Liver (tissue), 9 donors: ENCODE results near the gene ATP5IF1. TPM values are rescaled to one million over a fixed set of nuclear protein-coding genes. Genes with fewer than 3 reads are reported as not detected.

Experiments
- DNase-seq: peaks from one replicate; pipeline ENCODE4 v3.0.0-alpha.2; 2017; ENCODE audit warnings: low spot score
- H3K27ac ChIP-seq, 2 donors: one replicate each; pipeline ENCODE4 v1.7.0; 2013; ENCODE audit warnings: inconsistent platforms in 2 of 2, low read length in 2 of 2, control low read depth in 1 of 2, low read depth in 1 of 2, mild to moderate bottlenecking in 1 of 2
- H3K27me3 ChIP-seq, 4 donors: one replicate each; pipeline versions ENCODE4 v1.6.1 to v1.7.0; 2013; ENCODE audit warnings: low read length in 3 of 4, inconsistent platforms in 1 of 4, mild to moderate bottlenecking in 1 of 4, moderate library complexity in 1 of 4; ENCODE audit not compliant: control insufficient read depth in 4 of 4, insufficient read depth in 4 of 4
- H3K36me3 ChIP-seq, 4 donors: one replicate each; pipeline versions ENCODE4 v1.6.1 to v1.7.0; 2013; ENCODE audit warnings: low read length in 3 of 4, mild to moderate bottlenecking in 3 of 4, low read depth in 1 of 4, moderate library complexity in 1 of 4; ENCODE audit not compliant: control insufficient read depth in 4 of 4, insufficient read depth in 3 of 4
- H3K4me1 ChIP-seq, 4 donors: one replicate each; pipeline versions ENCODE4 v1.6.1 to v1.7.0; 2013; ENCODE audit warnings: low read length in 3 of 4, mild to moderate bottlenecking in 3 of 4, moderate library complexity in 1 of 4; ENCODE audit not compliant: control insufficient read depth in 4 of 4, insufficient read depth in 4 of 4
- H3K4me3 ChIP-seq, 3 donors: one replicate each; pipeline versions ENCODE4 v1.6.1 to v1.7.0; 2013; ENCODE audit warnings: low read length in 3 of 3, control low read depth in 1 of 3, low read depth in 1 of 3, mild to moderate bottlenecking in 1 of 3
- H3K9ac ChIP-seq, 2 donors: one replicate each; pipeline ENCODE4 v1.7.0; 2013; ENCODE audit warnings: low read length in 2 of 2, mild to moderate bottlenecking in 2 of 2, moderate library complexity in 2 of 2, control low read depth in 1 of 2, low read depth in 1 of 2
- H3K9me3 ChIP-seq, 4 donors: one replicate each; pipeline versions ENCODE4 v1.6.1 to v1.7.0; 2013; ENCODE audit warnings: low read length in 3 of 4; ENCODE audit not compliant: control insufficient read depth in 4 of 4
- ATF3 ChIP-seq: IDR thresholded peaks from 2 replicates; pipeline ENCODE4 v1.6.1; 2016; ENCODE audit warnings: antibody characterized with exemption
- FOXA2 ChIP-seq: IDR thresholded peaks from 2 replicates; pipeline ENCODE4 v1.6.1; 2016; ENCODE audit warnings: antibody characterized with exemption
- GABPA ChIP-seq, 2 donors: IDR thresholded peaks in 1 of 2; conservative IDR thresholded peaks in 1 of 2; 2 replicates each; pipeline ENCODE4 v1.6.1; 2016; ENCODE audit warnings: antibody characterized with exemption in 2 of 2, mild to moderate bottlenecking in 1 of 2, moderate library complexity in 1 of 2
- HNF4A ChIP-seq, 2 donors: conservative IDR thresholded peaks; 2 replicates each; pipeline ENCODE4 v1.6.1; 2016; ENCODE audit warnings: antibody characterized with exemption in 2 of 2, mild to moderate bottlenecking in 2 of 2
- HNF4G ChIP-seq: IDR thresholded peaks from 2 replicates; pipeline ENCODE4 v1.6.1; 2016; ENCODE audit warnings: antibody characterized with exemption
- REST ChIP-seq: IDR thresholded peaks from 2 replicates; pipeline ENCODE4 v1.6.1; 2016; ENCODE audit warnings: antibody characterized with exemption, mild to moderate bottlenecking
- RXRA ChIP-seq, 2 donors: IDR thresholded peaks; 2 replicates each; pipeline ENCODE4 v1.6.1; 2017 to 2018; ENCODE audit warnings: antibody characterized with exemption in 2 of 2, mild to moderate bottlenecking in 1 of 2
- SP1 ChIP-seq: IDR thresholded peaks from 2 replicates; pipeline ENCODE4 v1.6.1; 2018; ENCODE audit warnings: antibody characterized with exemption, mild to moderate bottlenecking
- YY1 ChIP-seq: IDR thresholded peaks from 2 replicates; pipeline ENCODE4 v1.6.1; 2016; ENCODE audit warnings: antibody characterized with exemption, mild to moderate bottlenecking
- ZBTB33 ChIP-seq: IDR thresholded peaks from 2 replicates; pipeline ENCODE4 v1.6.1; 2016; ENCODE audit warnings: antibody characterized with exemption
- WGBS: extraction: QIAGEN DNeasy Blood & Tissue Kit; methylation state at CpG from one replicate; pipeline ENCODE4 v1.1.7; 2013; 5-methylcytosine and 5-hydroxymethylcytosine counted together
- polyA plus RNA-seq, 2 donors: library from polyadenylated mRNA; stranded (reverse) in 1 of 2; unstranded in 1 of 2; fragments of 200-250 nt in 1 of 2; fragments of >200 nt in 1 of 2; fragmentation: Nextera tagmentation in 1 of 2; extraction: Ambion mirVana in 1 of 2; gene quantifications; one replicate each; pipeline versions ENCODE4 v1.2.1 to v1.2.3, GENCODE V29; 2013 to 2015
- total RNA-seq, 2 donors: library from RNA; depleted of rRNA; stranded (reverse); fragments of >200 nt; gene quantifications; one replicate each; pipeline ENCODE4 v1.2.3, GENCODE V29; 2014
- donor health status: healthy.
- donor health status: healthy.
- donor health status: healthy.
- donor health status: healthy.
- donor health status: healthy.

The ATP5IF1 gene
- total and polyA plus RNA-seq, 4 donors, result 136 to 456 (median 168) TPM

GRCh38 chr1:28279721-28280120, 43.8 kb downstream of the ATP5IF1 start:
- WGBS, result 97% methylated on average over 7 of the region's 7 CpGs
- peaks cover 6 to 33% (median 22%) of the 10 kb centered on the region in 4 donors for H3K36me3 ChIP-seq
- no peak overlapping the region for H3K4me3 ChIP-seq
- peak overlapping the region in 1 of 2 donors; percentile 79 for H3K27ac ChIP-seq
- no peak for DNase-seq
- H3K4me1 ChIP-seq, result peaks cover 19 to 46% (median 40%) of the 10 kb centered on the region in 4 donors
- TF ChIP-seq HNF4A (conservative IDR thresholded peaks at IDR 0.05) (no peak), REST (no peak), ATF3 (no peak), FOXA2 (no peak), YY1 (no peak)
- no peak overlapping the region for H3K9ac ChIP-seq
- H3K9me3 ChIP-seq, result no peaks in the 10 kb centered on the region
- H3K27me3 ChIP-seq, result no peaks in the 10 kb centered on the region

- DNase-seq, result no peak
- TF ChIP-seq RXRA (IDR thresholded peaks at IDR 0.05) (peak; percentile 47 to 55), HNF4A (conservative IDR thresholded peaks at IDR 0.05) (no peak), ZBTB33 (no peak), SP1 (peak; percentile 36)
- Histone ChIP-seq H3K9ac (no peak overlapping the region), H3K36me3 (peaks cover 6 to 28% (median 19%) of the 10 kb centered on the region in 4 donors), H3K27ac (peak overlapping the region; percentile 79 to 83), H3K27me3 (no peaks in the 10 kb centered on the region), H3K4me3 (no peak overlapping the region), H3K4me1 (peaks cover 21 to 49% (median 40%) of the 10 kb centered on the region in 4 donors), H3K9me3 (no peaks in the 10 kb centered on the region)
- WGBS, result 76% methylated on average over 8 of the region's 8 CpGs
These were observed 44.6 kb downstream of the ATP5IF1 start for GRCh38 chr1:28280501-28280900.

- H3K9ac ChIP-seq, result peak overlapping the region in 1 of 2 donors; percentile 11
- no peaks in the 10 kb centered on the region for H3K27me3 ChIP-seq
- no peak overlapping the region for H3K4me3 ChIP-seq
- H3K4me1 ChIP-seq, result peaks cover 22 to 53% (median 40%) of the 10 kb centered on the region in 4 donors
- no peak for DNase-seq
- H3K36me3 ChIP-seq, result peaks cover 6 to 28% (median 19%) of the 10 kb centered on the region in 4 donors
- no peak for TF ChIP-seq GABPA (IDR thresholded peaks at IDR 0.05 in 1 of 2, conservative IDR thresholded peaks at IDR 0.05 in 1 of 2)
- no peak for TF ChIP-seq SP1
- TF ChIP-seq YY1, result no peak
- no peak for TF ChIP-seq HNF4G
- TF ChIP-seq ZBTB33, result no peak
- WGBS, result 59% methylated on average over 5 of the region's 5 CpGs
- H3K27ac ChIP-seq, result peak overlapping the region; percentile 79 to 83
- no peaks in the 10 kb centered on the region for H3K9me3 ChIP-seq
These were observed 45.1 kb downstream of the ATP5IF1 start for GRCh38 chr1:28280977-28281381.
